Stimulated activated CD4-positive, alpha-beta T cell treated with anti-CD3 and anti-CD28 coated beads, Interleukin-1b, Interleukin-23, amount 100 ng/mL, for 48 hours (primary cell): ENCODE measurements around the gene NAV1.
A peak's percentile ranks its signal among the peaks of the same experiment; 100 is the strongest.
"Not testable (repeated sequence)": the region's sequence is repeated elsewhere in the genome, so short reads cannot be mapped to it uniquely, and the experiment has no call there.

Source experiments
- DNase-seq: peaks from one replicate; pipeline ENCODE4 v3.0.0-alpha.2; 2020

The NAV1 gene

GRCh38 chr1:201504799-201505502 is 34.0 kb upstream of the NAV1 start:
- no peak for DNase-seq

DNA sequence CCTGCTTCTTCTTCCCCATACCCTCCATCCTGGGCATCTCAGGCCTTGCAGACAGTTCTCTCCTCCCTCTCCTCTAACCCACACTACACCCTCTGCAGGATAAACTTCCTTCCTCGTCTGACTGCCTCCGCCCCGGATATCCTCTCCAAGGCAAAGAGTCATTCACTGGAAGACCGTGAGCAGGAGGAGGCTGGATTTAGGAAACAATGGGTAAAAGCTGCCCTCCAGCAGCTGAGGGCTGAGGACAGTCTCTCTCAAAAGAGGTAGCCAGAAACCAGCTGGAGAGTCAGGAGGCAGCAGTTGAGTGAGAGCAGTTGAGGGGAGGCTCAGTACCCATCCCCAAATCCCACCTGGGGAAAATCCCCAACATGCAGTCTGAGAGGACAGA is 33.4 kb upstream of the NAV1 start:
- DNase-seq = no peak

- DNase-seq = no peak
Observed at GRCh38 chr1:201506092-201506491, 32.8 kb upstream of the NAV1 start.

DNA sequence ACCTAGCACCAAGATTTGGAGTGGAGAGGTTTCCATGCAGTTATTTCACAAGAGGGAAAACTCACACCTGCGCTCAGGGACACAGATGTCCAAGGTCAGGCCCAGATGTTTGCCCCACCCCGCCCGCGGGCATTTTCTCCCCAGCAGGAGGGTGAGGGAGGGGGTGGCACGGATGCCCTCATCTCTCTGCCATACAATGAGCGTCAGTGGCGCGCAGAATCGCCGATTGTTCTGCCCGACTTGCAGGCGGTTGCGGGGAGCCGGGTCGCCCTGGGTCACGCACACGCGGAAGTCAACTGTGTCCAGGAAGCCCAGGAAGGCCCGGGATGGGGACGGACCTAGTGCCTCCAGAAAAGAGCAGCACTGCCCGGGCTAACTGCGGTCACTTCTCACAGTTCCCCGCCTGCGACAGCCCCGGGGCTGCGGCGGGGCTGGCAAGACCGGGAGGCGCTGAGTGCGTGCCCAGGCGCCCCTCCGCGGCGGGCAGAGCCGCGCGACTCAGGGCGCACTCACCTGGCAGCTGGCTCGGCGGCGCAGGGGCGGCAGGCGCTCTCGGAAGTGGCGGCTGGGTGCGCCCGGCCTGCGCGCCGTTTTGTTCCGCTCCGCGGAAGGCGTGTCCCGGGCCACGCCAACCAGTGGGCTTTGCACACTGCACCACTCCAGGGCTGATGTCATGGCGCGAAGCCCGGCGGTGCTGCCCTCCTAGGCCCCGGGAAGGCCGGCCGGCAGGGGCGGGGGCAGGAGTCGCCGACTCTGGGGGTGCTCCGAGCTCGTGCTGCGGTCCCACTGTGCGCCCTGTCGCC is 32.2 kb upstream of the NAV1 start, which contains the start of gene CSRP1:
CSRP1 (minus strand) TSS at position 567 of the 803 bp plus-strand sequence. CDS start 10,820 bp downstream, outside the sequence.
- peak; percentile 85 for DNase-seq

GRCh38 chr1:201507360-201507675 is 31.6 kb upstream of the NAV1 start:
- no peak for DNase-seq

DNA sequence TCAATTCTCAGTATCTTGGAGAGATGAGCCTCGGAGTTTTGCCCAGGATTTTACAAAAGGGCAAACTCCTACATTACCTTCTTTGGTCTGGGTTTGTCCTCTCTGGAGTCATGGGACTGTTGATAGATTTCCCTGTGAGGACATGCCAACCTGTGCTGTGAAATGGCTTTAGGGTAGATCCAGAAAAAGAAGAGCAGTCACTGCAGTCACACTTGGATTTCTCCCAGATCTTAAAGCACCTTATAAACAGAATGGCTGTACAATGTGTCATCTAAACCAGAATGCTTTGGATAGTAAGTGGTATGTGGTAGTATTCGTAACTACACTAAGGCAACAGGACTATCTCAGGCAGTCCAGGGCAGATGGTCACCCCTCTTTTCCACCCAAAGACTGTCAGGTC is 30.1 kb upstream of the NAV1 start:
- DNase-seq = no peak

DNA sequence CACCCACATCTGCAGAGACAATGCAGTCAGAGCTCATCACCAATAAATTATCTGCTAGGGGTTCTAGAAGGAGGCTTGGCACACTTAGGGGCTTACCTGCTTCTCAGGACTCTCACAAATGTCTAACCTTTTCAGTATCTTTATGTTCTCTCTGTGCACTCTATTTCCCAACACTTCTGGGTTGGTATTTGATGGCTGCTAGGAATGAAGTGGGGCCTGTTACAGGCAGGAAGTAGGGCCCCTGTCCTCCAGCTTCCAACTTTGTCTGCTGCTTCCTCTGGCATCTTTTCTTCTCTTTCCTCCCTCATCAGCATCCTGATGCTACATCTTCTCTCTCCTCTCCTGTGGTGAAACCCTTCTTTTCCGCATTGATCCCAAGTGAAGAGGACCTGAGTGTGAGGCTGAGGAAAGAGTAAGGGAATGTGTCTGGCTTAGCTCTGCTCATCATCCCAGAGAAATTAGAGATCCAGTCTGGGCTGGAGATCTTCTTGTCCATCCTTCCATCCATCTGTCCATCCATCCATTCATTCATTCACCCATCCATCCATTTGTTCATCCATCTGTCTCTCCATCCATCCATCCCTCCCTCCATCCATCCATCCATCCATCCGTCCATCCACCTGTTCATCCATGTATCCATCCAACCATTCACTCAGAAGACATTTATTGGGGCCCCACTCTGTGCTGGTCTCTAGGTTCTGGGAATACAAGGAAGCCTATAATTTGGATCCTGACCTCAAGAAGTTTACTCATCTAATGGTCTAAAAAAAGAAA is 29.1 kb upstream of the NAV1 start:
- DNase-seq = no peak

DNA sequence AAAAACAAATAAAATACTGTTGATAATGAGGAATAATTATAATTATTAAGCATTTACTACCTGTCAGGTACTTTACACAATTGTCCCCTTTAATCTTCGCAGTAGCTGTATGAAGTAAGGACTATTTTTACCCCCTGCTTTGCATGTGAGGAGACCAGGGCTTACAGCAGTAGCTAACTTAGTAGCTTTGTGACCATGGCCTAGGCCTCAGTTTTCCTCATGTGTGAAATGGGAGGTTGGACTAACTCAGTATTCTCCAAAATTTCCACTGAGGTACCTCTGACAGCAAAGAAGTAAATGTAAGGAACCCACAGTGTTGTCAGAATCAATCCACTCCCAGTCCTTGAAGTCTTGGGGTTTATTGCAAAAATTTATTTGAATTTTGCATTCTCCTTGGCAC is 28.2 kb upstream of the NAV1 start:
- DNase-seq = no peak

DNA sequence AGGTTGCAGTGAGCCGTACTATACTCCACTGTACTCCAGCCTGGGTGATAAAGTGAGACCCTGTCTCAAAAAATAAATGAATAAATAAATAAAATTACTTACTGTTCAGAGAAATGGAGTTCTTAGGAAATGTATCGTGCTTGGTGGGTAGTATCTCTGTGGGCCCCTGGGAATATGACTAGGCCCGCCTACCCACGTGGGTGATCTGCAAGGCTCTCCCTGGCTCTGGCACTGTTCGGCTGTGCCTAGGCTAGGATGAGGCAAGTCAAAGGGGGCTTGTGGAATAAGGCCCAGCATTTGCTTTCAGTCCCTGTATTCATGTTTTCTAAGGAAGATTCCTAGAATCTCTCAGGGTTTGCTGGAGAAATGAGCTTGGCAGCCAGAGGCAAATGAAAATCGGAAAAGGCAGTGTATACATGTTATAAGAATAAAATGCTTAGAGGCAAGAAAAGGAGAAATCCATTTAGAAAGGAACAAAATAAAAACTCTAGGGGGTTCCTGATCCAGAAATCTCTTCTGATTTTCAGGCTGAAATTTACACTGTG is 27.5 kb upstream of the NAV1 start:
- DNase-seq = no peak

- no peak for DNase-seq
Observed at GRCh38 chr1:201511941-201512539, 26.9 kb upstream of the NAV1 start.

DNA sequence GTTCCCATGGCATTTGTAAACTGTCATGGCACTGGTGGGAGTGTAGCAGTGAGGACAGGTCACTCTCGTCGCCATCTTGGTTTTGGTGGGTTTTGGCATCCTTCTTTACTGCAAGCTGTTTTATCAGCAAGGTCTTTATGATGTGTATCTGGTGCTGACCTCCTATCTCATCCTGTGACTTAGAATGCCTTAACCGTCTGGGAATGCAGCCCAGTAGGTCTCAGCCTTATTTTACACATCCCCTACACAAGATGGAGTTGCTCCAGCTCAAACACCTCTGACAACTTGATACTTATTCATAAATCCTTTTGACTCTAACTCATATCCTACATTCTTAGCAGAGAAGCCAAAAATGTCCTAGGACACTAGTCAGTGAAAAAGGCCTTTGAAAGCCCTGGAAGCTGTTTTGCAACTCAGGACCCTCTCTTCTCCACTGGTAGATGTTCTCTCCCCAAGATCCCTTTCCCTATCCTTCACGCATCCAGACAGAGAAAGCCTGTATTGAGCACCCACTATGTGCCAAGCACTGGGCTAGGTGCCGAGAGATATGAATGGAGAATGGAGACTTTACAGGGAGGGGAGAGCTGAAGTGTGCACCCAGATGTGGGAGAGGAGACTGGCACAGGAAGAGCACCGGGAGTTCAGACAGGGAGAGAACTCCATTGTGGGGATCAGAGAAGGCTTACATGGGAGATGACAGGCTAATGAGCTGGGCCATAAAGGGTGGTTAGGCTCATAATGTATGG is 25.3 kb upstream of the NAV1 start:
- DNase-seq = no peak

GRCh38 chr1:201514466-201514865 is 24.5 kb upstream of the NAV1 start:
- DNase-seq = no peak

GRCh38 chr1:201515062-201515750 is 23.7 kb upstream of the NAV1 start:
- DNase-seq = no peak

DNA sequence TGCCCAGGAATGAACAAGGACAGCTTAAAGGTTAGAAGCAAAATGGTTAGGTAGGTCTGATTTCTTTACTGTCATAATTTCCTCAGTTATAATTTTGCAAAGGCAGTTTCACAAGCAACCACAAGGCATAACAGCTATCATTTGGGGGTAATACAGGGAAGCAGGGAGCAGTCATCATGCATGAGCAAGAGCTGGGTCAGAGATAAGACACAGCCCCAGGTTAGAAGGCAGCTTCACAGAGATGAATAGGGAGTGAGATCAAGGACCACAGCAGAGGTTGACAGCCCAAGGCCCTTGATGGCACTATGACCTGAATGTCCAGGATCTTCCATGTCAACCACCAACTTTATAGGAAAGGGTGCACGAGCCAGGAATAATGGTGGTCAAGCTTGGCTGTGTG is 23.0 kb upstream of the NAV1 start:
- DNase-seq = no peak

DNA sequence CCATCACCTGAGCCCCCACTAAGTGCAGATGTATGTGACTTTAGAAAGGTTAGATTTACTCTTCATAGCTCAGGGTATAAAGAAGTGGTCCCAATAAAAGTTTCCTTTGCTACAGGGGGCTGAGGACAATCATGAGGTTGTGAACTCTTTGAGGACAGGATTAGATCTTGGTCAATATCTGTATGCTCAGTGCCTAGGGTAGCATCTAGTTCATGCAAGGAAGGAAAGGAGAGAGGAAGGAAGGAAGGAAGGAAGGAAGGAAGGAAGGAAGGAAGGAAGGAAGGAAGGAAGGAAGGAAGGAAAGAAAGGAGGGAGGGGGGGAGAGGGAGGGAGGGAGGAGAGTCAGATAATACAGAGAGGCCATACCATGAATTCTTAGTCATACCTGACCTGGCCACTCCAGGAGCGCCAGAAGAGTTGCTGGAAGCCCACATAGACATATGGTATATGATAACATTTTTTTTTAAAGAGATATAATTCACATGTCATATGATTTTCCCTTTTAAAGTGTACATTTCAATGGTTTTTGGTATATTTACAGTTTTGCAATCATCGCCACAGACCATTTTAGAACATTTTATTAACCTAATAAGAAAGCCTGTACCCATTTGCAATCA is 22.3 kb upstream of the NAV1 start:
- DNase-seq = no peak

DNA sequence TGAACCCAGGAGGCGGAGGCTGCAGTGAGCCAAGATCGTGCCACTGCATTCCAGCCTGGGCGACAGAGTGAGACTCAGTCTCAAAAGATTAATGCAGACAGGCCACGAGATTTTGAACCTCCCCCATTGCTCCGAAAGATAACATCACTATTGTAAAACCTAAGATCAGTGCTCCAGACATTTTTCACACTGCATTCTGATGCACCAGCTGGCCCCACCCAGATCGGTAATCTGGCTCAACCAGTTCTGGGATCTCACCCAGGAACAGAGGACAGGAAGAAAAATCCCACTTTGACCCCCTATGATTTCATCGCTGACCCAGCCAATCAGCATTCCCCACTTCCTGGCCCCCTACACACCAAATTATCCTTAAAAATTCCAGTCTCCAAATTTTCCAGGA is 21.3 kb upstream of the NAV1 start:
- no peak for DNase-seq

- no peak for DNase-seq
Observed at GRCh38 chr1:201518071-201518470, 20.9 kb upstream of the NAV1 start.

DNA sequence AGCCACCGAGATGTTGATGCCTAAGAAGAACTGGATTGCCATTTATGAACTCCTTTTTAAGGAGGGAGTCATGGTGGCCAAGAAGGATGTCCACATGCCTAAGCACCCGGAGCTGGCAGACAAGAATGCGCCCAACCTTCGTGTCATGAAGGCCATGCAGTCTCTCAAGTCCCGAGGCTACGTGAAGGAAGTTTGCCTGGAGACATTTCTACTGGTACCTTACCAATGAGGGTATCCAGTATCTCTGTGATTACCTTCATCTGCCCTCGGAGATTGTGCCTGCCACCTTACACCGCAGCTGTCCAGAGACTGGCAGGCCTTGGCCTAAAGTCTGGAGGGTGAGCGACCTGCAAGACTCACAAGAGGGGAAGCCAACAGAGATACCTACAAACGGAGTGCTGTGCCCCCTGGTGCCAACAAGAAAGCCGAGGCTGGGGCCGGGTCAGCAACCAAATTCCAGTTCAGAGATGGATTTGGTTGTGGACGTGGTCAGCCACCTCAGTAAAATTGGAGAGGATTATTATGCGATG is 18.8 kb upstream of the NAV1 start:
- DNase-seq = not testable (repeated sequence)

- DNase-seq = no peak
Observed at GRCh38 chr1:201525193-201525778, 13.6 kb upstream of the NAV1 start.

GRCh38 chr1:201527879-201528278 is 11.0 kb upstream of the NAV1 start:
- DNase-seq = no peak
